ENCODE data around the gene TAF10.
A peak's percentile ranks its signal among the peaks of the same experiment; 100 is the strongest.

The TAF10 gene

GRCh38 chr11:6640036-6640984 is 28.3 kb upstream of the TAF10 start:
- DNase-seq: no peak

DNA sequence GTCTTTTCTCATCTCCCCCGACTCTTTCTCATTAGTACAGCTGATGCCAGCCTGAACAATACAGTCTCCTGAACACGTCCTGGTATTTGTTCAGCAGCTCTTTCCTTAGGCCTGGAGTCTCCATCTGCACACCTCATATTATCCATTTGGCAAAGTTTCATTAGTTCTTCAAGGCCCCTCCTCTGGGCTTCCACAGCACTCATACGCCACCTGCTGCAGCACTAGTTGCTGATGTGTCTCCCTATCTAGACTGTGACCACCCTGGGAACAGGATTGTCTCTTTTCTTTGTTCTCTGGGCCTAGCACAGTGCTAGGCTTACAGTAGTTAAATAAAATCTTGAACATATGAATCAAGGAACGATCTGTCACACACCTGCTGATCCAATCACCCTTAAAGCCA is 26.4 kb upstream of the TAF10 start:
- DNase-seq: no peak

DNA sequence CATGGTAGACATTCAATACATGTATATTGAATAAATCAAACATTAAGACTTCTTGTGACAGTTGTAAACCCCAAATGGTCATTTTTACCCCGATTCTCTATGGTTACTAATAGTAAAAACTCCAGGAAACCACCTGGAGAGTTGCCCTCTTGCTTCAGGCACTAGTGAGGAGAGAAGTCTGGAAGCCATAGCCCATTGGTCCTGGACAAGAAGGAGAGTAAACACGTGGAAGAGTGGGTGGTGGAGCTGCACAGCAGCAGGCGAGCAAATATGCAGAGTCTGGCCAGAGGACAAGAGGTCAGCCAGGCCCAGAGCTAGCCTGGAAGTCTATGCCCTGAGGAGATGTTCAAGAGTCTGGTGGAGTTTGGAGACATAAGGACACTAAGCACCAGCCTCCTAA is 25.9 kb upstream of the TAF10 start:
- DNase-seq: no peak

- DNase-seq: no peak
Measured at GRCh38 chr11:6636480-6636879, 24.5 kb upstream of the TAF10 start.

GRCh38 chr11:6635082-6635932 is 23.3 kb upstream of the TAF10 start:
- DNase-seq: peak; percentile 85

DNA sequence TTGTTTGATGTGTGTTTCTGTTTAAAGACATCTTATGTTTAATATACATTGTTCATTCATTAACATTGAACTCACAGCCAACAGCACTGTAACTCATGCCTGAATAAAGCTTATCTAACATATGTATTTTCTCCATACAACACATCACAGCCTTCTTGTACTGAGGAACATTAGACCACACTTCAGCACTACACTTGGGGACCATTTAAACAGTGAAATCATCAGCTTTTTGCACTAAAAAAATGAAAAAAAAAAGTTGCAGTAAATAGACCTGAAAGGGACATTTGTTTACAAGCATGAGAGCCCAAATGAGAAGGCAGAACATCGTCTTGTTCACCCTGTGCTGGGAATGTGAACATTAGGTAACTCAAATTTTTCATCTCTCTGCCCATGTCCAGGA is 22.5 kb upstream of the TAF10 start:
- no peak for DNase-seq

- no peak for DNase-seq
Measured at GRCh38 chr11:6633422-6634408, 21.7 kb upstream of the TAF10 start.

DNA sequence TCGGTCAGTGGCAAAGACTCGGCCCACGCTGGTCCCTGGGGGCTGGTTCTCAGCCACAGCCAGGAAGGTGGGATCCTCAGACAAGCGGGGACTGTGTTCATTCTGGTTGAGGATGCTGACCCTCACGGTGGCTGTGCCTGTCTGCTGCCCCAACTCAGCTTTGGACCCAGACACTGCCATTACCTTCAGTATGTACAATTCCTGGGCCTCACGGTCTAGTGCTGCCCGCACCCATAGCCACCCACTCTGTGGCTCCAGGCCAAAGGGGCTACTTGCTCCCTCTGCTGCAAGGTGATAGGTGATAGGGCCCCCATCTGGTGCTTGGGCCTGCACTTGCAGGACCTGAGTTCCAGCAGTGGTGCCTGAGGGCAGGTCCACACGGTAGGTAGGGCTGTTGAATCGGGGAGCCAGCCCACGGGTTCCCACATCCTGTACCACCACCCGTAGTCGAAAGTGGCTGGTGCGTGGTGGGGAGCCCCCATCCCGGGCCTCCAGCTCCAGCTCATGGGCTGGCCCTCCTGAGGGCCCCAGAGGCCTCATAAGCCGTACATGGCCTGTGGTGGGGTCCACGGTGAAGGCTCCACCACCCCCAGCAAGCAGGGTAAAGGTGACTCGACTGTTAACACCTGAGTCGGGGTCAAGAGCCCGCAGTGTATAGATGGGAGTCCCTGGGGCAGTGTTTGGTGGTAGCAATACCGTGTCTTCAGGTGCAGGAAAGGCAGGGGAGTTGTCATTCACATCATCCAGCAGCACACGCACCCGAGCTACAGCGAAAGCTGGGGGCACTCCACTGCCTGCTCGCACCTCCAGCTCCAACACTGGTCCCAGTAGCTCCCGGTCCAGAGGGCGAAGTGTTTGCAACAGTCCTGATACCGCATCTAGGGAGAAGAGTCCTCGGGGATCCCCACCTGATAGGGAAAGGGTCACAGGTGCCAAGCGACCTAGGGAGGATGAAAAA is 20.4 kb upstream of the TAF10 start:
- DNase-seq: no peak

DNA sequence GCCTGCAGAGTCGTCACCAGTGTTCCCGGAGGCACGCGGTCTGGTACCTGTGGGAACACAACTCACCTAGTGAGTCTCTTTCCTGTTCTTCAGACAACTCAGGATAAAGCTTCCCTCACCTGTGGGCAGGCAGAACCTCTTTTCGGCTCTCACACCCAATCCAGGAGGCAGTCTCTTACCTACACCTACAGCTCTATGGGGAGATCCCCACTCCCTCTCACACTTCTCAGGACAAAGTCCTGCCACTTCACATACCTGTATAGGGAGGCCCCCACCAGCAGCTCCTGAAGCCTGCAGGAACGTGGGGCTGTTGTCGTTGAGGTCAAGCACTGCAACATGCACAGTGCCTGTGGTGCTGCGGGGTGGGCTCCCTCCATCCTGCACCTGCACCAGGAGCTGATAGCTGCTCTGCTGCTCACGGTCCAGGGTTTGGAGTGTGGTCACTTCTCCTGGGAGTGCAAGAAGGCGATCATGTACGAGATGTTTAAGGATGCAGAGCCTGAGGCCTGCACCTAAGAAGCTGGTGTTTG is 19.4 kb upstream of the TAF10 start:
- no peak for DNase-seq

- DNase-seq: no peak
Measured at GRCh38 chr11:6630632-6631291, 18.7 kb upstream of the TAF10 start.

DNA sequence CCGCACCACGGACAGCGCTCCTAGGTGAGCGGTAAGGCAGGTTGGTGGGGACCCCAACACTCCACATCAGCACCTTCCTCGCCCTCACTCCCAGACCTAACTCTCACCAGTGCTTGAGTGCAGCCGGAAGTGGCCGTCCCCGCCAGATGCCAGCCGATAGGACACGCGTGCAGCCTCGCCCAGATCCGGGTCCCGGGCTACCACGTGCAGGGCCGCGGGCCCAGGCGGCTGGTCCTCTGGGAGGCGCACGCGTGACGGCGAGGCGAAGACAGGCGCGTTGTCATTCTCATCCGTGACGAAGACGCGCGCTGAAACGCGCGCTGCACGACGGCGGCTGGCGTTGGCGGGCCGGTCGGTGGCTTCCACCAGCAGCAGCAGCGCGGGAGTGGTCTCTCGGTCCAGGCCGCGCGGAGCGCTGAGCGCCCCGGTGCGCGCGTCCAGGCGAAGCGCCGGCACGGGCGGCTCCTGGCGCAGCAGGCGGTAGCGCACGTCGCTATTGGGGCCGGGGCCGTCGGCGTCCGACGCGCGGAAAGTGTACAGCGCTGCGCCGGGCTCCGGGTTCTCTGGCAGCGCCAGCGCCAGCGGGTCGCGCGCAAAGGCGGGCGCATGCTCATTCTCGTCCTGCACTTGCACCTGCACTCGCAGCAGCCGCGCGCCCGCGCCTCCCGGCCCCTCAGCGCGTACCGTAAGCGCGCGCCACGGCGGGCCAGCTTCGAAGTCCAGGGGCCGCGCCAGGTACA is 18.0 kb upstream of the TAF10 start:
- DNase-seq: no peak

DNA sequence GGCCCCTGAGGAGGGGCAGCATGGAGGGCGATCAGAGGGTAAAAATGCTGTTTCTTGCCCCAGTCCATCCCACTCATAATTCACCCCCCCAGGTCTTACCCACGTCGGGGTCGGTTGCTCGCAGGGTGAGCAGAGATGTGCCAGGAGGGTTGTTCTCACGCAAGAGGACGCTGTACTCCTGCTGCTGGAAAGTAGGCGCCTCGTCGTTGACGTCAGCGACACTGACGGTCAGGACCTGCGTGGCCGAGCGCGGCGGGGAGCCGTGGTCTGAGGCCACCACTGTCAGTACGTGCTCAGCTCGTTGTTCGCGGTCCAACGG is 17.5 kb upstream of the TAF10 start:
- DNase-seq: no peak

- DNase-seq: no peak
Measured at GRCh38 chr11:6628526-6628925, 16.5 kb upstream of the TAF10 start.

GRCh38 chr11:6627762-6628241 is 15.8 kb upstream of the TAF10 start:
- no peak for DNase-seq

GRCh38 chr11:6626971-6627761 is 15.2 kb upstream of the TAF10 start:
- peak; percentile 29 for DNase-seq

DNA sequence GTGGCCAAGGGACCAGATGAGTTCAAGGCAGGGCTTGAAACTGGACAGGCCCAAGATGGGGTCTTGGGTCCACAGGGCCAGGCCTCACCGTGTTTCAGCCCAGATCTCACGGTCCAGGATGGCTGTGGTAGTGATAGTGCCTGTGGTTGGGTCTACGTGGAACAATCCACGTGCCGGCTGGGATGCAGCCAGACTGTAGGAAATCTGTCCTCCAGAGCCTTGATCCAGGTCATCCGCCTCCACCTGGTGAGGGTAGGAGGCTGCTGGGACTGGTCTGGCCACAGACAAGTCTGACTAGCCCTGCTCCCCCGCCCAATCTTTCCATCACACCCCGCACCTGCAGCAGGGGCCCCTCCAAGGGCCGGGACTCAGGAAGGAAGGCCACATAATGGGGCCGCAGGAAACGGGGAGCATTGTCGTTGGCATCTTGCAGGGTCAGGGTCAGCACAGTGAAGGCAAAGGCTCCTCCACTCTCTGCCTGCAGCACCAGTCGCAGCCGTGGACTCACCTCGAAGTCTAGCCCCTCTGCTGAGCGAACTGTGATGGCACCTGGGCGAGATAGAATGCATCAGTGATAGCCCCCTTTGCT is 13.9 kb upstream of the TAF10 start:
- DNase-seq: no peak

GRCh38 chr11:6625156-6625831 is 13.3 kb upstream of the TAF10 start:
- DNase-seq: no peak
